ENCODE data around the gene OR2AP1. TPM values are rescaled to one million over a fixed set of nuclear protein-coding genes. Genes with fewer than 3 reads are reported as not detected.
"Not testable (repeated sequence)": the region's sequence is repeated elsewhere in the genome, so short reads cannot be mapped to it uniquely, and the experiment has no call there.

The OR2AP1 gene
- not detected for total RNA-seq

DNA sequence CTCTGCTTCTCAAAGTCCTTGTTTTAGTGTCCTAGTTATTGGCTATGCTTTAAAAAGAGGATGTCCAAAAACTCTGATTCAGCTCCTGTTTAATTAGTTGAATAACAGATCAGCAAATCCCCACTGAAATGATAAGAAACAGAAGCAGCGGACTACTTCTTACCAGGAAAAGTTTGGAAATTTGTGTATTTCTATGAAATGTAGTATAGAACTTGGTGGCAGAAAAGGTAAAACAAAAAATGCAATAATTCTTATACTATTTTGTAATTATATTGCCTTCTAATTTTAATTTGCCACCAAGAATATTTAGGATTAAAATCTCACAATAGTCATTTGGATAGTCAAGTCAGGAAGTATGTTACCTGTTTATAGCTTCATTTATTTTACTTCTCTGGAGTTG is at the start of gene OR2AP1:
Gene OR2AP1, plus strand, starts transcription at position 301 of the 400 bp plus-strand sequence. CDS start 1,947 bp downstream, outside the sequence.
- Mint-ChIP-seq H3K27ac (no peak within 1 kb of the TSS), H3K4me3 (no peak within 1 kb of the TSS), H3K4me1 (no peaks in the 10 kb centered on the region), H3K27me3 (no peaks in the 10 kb centered on the region), H3K36me3 (peaks cover 3% of the 10 kb centered on the region), H3K9me3 (ENCODE audit: low read depth) (peaks cover 15% of the 10 kb centered on the region)
- CTCF ChIA-PET, result interaction anchor here (0.5 kb wide), 1 partner anchor 806 kb away, joined by 4 read pairs; no protein-coding TSS in a partner anchor
- DNase-seq, result no peak
- ATAC-seq, result no peak

- H3K27ac Mint-ChIP-seq; H3K27me3 Mint-ChIP-seq; DNase-seq; H3K36me3 Mint-ChIP-seq; CTCF ChIA-PET; ATAC-seq; H3K4me1 Mint-ChIP-seq; H3K9me3 Mint-ChIP-seq (ENCODE audit: low read depth); H3K4me3 Mint-ChIP-seq: not testable (repeated sequence)
These were observed 24.0 kb upstream of the OR2AP1 start for GRCh38 chr12:55548235-55548634.

DNA sequence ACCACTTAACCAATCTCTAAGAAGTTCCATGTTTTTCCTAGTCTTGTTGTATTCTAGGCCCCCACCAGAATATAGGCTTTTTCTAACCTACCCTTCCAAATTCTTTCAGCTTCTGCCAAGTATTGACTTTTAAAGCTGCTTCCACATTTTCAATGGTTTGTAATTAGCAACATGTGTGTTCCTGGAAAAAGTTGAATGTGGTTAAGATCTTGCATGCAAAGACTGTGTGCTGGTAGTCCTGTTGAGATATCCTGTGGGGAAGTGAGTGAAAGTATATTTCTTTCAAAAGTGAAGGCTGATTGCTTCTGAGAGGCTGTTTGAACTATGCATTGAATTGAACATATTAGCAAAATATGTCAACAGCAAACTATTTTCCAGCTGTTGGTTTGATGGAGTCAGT is 23.5 kb upstream of the OR2AP1 start:
- H3K27me3 Mint-ChIP-seq, result peaks cover 9% of the 10 kb centered on the region
- H3K4me1 Mint-ChIP-seq, result no peaks in the 10 kb centered on the region
- ATAC-seq (no peak), DNase-seq (no peak)
- peaks cover 3% of the 10 kb centered on the region for H3K9me3 Mint-ChIP-seq (ENCODE audit: low read depth)
- H3K4me3 Mint-ChIP-seq, result no peak overlapping the region
- H3K27ac Mint-ChIP-seq, result no peak overlapping the region
- CTCF ChIA-PET, result no interaction called here
- H3K36me3 Mint-ChIP-seq, result no peaks in the 10 kb centered on the region

DNA sequence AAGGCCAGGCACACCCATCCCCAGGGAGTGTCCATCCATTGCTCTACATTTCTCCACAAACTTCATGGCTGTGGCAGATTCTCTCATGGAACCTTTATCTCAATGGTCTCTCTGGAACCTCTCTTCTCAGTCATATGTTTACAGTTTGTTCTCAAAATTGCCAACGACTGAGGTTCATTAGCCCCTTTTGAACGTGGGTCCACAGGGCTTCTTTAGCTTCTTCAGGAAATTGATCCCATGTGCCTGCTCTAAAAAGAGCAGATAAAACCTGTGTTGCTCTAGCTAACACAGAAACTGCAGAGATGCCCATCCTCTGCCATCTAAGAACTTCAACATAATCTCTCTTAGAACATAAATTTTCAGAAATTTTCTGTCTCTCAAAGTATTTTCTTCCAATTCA is 23.0 kb upstream of the OR2AP1 start, which contains the start of gene OR6C4:
Gene OR6C4, plus strand, starts transcription at position 301 of the 400 bp plus-strand sequence. CDS start 1,625 bp downstream, outside the sequence.
- ATAC-seq (no peak), DNase-seq (no peak)
- Mint-ChIP-seq H3K9me3 (ENCODE audit: low read depth) (peaks cover 3% of the 10 kb centered on the region), H3K27ac (no peak within 1 kb of the TSS), H3K4me3 (no peak within 1 kb of the TSS), H3K4me1 (no peaks in the 10 kb centered on the region), H3K36me3 (no peaks in the 10 kb centered on the region), H3K27me3 (peaks cover 9% of the 10 kb centered on the region)
- CTCF ChIA-PET, result no interaction called here

DNA sequence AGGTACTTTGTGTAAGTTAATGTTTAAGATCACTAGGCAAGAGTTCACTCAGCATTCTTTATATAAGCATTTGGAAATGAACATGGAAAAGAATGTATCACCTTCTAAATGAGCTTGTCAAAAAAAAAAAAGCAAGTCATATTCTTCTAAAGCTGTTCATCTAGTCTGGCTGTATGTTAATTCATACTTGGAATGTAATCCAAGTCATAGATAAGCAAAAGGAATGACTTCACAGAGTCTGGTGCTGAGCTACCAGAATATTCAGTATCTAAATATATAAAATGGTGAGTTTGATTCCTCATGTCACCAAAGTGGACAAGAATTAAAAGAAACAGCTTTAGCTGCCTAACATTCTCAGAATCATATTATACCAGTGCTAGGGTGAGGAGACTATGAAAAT is 18.0 kb upstream of the OR2AP1 start:
- CTCF ChIA-PET, result no interaction called here

DNA sequence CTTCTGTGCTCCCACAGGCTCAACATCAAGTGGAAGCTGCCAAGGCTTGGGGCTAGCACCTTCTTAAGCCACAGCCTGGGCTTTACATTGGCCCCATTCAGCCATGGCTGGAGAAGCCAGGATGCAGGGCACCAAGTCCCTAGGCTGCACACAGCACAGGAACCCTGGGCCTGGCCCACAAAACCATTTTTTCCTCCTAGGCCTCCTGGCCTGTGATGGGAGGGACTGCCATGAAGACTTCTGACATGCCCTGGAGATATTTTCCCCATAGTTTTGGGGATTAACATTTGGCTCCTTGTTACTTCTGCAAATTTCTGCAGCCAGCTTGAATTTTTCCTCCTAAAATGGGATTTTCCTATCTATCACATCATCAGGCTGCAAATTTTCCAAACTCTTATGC is 2.2 kb upstream of the OR2AP1 start:
- H3K4me3 Mint-ChIP-seq, H3K27me3 Mint-ChIP-seq, DNase-seq, CTCF ChIA-PET, H3K36me3 Mint-ChIP-seq, H3K4me1 Mint-ChIP-seq, H3K27ac Mint-ChIP-seq, ATAC-seq: not testable (repeated sequence)
- peaks cover 15% of the 10 kb centered on the region for H3K9me3 Mint-ChIP-seq (ENCODE audit: low read depth)

More for the DNA sequence above, 18.0 kb upstream of the OR2AP1 start:
- H3K27ac Mint-ChIP-seq, result no peak overlapping the region
- no peaks in the 10 kb centered on the region for H3K36me3 Mint-ChIP-seq
- no peaks in the 10 kb centered on the region for H3K4me1 Mint-ChIP-seq
- H3K9me3 Mint-ChIP-seq (ENCODE audit: low read depth), result peaks cover 12% of the 10 kb centered on the region
- no peak for ATAC-seq
- H3K4me3 Mint-ChIP-seq, result no peak overlapping the region
- H3K27me3 Mint-ChIP-seq, result peaks cover 9% of the 10 kb centered on the region
- no peak for DNase-seq

DNA sequence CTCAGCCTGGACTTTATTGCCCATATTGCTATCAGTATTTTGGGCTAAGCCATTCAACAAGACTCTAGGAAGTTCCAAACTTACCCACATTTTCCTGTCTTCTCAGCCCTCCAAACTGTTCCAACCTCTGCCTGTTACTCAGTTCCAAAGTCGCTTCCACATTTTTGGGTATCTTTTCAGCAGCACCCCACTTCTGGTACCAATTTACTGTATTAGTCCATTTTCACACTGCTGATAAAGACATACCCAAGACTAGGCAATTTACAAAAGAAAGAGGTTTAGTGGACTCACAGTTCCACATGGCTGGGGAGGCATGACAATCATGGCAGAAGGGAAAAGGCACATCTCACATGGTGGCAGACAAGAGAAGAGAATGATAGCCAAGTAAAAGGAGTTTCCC is 1.6 kb upstream of the OR2AP1 start:
- H3K4me1 Mint-ChIP-seq, DNase-seq, ATAC-seq, CTCF ChIA-PET, H3K27ac Mint-ChIP-seq, H3K27me3 Mint-ChIP-seq, H3K4me3 Mint-ChIP-seq, H3K36me3 Mint-ChIP-seq: not testable (repeated sequence)
- H3K9me3 Mint-ChIP-seq (ENCODE audit: low read depth), result peaks cover 15% of the 10 kb centered on the region

DNA sequence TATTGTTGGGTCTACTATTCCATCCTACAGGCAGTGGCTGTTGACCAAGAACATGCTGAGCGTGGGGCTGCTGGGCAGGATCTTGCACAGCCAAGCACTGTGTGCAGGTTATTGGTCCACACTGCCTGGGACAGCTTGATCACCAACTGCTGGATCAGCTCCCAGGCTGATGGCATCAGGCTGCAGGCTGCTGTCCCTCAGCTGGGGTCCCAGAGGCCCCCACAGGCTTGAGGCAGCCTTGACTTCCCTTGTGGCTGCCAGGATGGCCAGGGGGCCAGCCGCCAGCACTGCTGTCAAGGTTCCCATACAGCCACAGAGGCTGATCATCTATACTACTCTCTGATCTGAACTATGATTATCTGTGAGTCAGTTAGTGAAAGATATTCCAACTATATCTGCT is 9.8 kb downstream of the OR2AP1 start:
- Mint-ChIP-seq H3K27ac (no peak overlapping the region), H3K4me1 (no peaks in the 10 kb centered on the region), H3K27me3 (peaks cover 15% of the 10 kb centered on the region), H3K4me3 (no peak overlapping the region), H3K9me3 (ENCODE audit: low read depth) (no peaks in the 10 kb centered on the region), H3K36me3 (no peaks in the 10 kb centered on the region)
- DNase-seq, result no peak
- CTCF ChIA-PET, result no interaction called here
- no peak for ATAC-seq

DNA sequence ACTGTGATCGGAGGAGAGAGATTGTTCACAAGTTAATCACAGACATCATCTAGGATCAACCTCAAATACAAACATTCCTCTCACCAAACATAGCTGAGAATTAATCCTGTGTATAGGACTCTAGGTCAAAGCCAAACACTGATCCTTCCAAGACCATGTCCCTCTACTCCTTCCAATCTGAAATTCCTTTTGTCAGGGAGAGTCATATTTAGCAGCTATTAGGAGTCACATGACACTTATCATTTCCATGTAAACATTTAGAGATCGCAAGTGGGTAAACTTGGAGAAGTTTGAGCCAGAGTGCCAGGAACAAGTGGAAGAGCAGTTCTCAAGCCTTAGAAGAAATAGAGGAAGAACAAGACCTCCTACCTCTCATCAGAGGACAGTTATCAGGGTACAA is 13.5 kb downstream of the OR2AP1 start:
- Mint-ChIP-seq H3K4me3 (no peak overlapping the region), H3K36me3 (no peaks in the 10 kb centered on the region), H3K27ac (no peak overlapping the region), H3K9me3 (ENCODE audit: low read depth) (peaks cover 3% of the 10 kb centered on the region), H3K27me3 (peaks cover 12% of the 10 kb centered on the region), H3K4me1 (no peaks in the 10 kb centered on the region)
- CTCF ChIA-PET, result no interaction called here
- DNase-seq (no peak), ATAC-seq (no peak)

- peaks cover 14% of the 10 kb centered on the region for H3K27me3 Mint-ChIP-seq
- H3K36me3 Mint-ChIP-seq; H3K9me3 Mint-ChIP-seq (ENCODE audit: low read depth); ATAC-seq; CTCF ChIA-PET; DNase-seq; H3K4me3 Mint-ChIP-seq; H3K4me1 Mint-ChIP-seq; H3K27ac Mint-ChIP-seq: not testable (repeated sequence)
These were observed 17.9 kb downstream of the OR2AP1 start for GRCh38 chr12:55590152-55590551.

GRCh38 chr12:55607821-55608594 is 35.7 kb downstream of the OR2AP1 start:
- Mint-ChIP-seq H3K36me3 (no peaks in the 10 kb centered on the region), H3K27ac (no peak overlapping the region), H3K9me3 (ENCODE audit: low read depth) (no peaks in the 10 kb centered on the region), H3K27me3 (peaks cover 23% of the 10 kb centered on the region), H3K4me3 (no peak overlapping the region), H3K4me1 (no peaks in the 10 kb centered on the region)
- CTCF ChIA-PET, result interaction anchor here (1.2 to 1.4 kb wide), 2 partner anchors 48 to 419 kb away, joined by 3 to 4 read pairs; no protein-coding TSS in a partner anchor
- ATAC-seq (no peak), DNase-seq (no peak)

DNA sequence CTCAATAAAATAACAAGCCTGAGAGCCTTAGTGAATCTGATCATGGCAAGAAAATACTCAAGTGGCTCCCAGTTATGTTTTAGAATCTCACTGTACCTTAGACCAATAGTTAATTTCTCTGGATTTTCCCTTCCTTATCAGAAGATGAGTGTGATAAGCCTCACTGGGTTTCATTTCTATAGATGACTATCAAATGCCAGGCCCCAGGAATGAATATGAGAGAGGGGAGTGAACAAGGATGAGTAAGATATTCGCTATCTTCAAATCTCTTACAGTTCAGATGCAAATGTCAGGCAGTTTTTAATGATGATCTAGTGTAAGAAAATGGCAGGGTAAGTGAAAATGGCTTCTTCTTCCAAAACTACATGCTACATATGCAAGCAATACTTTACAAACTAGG is 38.3 kb downstream of the OR2AP1 start:
- no peaks in the 10 kb centered on the region for H3K36me3 Mint-ChIP-seq
- no peak overlapping the region for H3K4me3 Mint-ChIP-seq
- ATAC-seq, result no peak
- no peak overlapping the region for H3K27ac Mint-ChIP-seq
- no peak for DNase-seq
- no peaks in the 10 kb centered on the region for H3K4me1 Mint-ChIP-seq
- H3K27me3 Mint-ChIP-seq, result peaks cover 27% of the 10 kb centered on the region
- H3K9me3 Mint-ChIP-seq (ENCODE audit: low read depth), result peaks cover 4% of the 10 kb centered on the region
- CTCF ChIA-PET, result interaction anchor here (1.4 kb wide), 1 partner anchor 9 kb away, joined by 4 read pairs; no protein-coding TSS in a partner anchor

DNA sequence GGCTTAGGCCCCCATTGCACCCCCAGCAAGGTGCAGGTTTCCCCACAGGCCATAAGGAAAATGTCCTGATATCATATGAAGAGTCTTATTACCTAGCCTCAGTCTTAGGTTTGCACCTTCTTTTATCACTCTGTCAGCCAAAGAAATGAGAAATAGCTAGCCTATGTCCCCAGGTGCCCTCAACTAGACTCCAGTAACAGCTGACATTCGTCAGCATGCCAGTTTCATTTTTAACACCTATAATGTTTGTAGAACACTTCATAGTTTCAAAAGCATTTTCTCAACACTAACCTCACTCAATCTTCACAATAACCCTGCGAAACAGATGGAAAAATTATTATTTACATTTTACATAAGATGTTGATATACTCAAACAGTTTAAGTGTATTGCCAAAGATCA is 40.4 kb downstream of the OR2AP1 start:
- Mint-ChIP-seq H3K4me3 (no peak overlapping the region), H3K27me3 (peaks cover 22% of the 10 kb centered on the region), H3K27ac (no peak overlapping the region), H3K36me3 (no peaks in the 10 kb centered on the region), H3K9me3 (ENCODE audit: low read depth) (peaks cover 14% of the 10 kb centered on the region), H3K4me1 (no peaks in the 10 kb centered on the region)
- ATAC-seq (no peak), DNase-seq (no peak)
- CTCF ChIA-PET, result no interaction called here

DNA sequence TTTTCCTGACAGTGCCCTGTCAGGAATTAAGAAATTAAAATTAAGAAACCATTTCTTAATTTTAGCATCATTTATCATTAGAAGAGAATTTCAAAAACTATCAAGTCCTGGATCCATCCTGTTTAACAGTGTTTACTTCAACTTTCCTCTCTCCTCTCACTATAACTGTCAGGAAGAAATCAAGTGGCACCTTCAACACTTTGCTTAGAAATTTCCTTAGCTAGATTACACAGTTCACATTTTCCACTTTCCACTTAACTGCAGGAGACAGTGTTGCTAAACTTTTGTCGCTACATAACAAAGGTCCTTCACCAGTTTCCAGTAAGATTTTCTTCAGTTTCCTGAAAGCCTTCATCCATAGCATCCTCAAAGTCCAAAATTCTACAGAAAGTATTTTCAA is 42.5 kb downstream of the OR2AP1 start:
- DNase-seq, result no peak
- H3K9me3 Mint-ChIP-seq (ENCODE audit: low read depth), result peaks cover 14% of the 10 kb centered on the region
- H3K4me1 Mint-ChIP-seq, result no peaks in the 10 kb centered on the region
- H3K27ac Mint-ChIP-seq, result no peak overlapping the region
- CTCF ChIA-PET, result interaction anchor here (0.8 kb wide), 2 partner anchors 30 to 32 kb away, joined by 3 read pairs; no protein-coding TSS in a partner anchor
- ATAC-seq, result no peak
- peaks cover 16% of the 10 kb centered on the region for H3K27me3 Mint-ChIP-seq
- no peaks in the 10 kb centered on the region for H3K36me3 Mint-ChIP-seq
- no peak overlapping the region for H3K4me3 Mint-ChIP-seq
